Neural progenitor cell (in vitro differentiated cells): ENCODE results near the gene F10.

Experiments
- CTCF ChIP-seq: fragments of 200-600 bp; sonication (generic); IDR thresholded peaks from 2 replicates; pipeline ENCODE4 v1.5.1; 2017; ENCODE audit warnings: antibody characterized with exemption, mild to moderate bottlenecking
- EZH2 ChIP-seq: fragments of 200-600 bp; sonication (generic); IDR thresholded peaks from 2 replicates; pipeline ENCODE4 v1.6.1; 2017; ENCODE audit warnings: antibody characterized with exemption, mild to moderate bottlenecking, moderate library complexity

- TF ChIP-seq EZH2 (no peak), CTCF (no peak)
These were observed 29.6 kb upstream of the F10 start for GRCh38 chr13:113092776-113093579.
